KG1 (cell line): Measurements from ENCODE around the gene CTSA.
"Not testable (repeated sequence)": the region's sequence is repeated elsewhere in the genome, so short reads cannot be mapped to it uniquely, and the experiment has no call there.

ENCODE experiments used
- DNase-seq: peaks from one replicate; lab custom pipeline; 2025; lab: John Stamatoyannopoulos, UW

Gene CTSA

DNA sequence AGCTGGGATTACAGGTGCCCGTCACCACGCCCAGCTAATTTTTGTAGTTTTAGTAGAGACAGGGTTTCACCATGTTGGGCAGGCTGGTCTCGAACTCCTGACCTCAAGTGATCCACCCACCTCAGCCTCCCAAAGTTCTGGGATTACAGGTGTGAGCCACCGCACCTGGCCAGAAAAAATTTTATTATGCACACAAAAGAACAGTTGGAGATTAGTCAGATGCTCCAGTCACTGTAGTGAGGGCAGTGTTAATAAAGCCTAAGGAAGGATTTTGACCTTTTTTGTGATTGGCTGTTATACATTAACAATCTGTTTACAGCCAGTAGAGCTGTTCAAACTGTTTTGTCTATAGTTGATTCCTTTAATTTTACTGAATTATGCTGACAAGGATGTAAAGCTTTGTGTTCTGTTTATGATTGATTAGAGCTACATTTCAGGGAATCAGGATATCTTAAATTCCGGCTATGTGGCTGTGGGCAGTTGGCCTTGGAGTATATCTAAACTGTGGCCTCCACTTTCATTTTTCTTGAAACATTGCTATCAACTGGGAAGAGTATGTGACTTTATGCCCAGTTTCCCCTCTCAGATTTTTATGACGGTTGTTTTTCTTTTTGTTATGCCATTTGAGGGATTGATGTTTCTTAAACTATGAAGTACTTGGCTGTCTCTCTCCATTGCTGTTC, 23.9 kb upstream of the CTSA start:
- DNase-seq, result no peak

DNA sequence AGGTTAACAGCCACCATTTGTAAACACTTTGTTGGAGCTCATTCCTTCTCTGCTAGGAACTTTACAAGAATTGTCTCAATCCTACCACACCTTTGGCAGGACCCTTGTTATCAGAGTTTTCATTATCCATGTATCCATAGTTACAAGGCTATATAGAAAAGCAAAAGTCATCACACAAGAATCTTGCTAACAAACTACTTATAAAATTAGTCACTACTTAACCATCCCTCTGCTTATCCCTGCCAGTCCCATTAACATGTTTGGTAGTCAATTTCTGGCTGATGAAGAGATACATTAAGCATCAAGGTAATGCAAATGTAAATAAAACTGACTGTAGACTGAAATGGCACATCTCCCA, 23.3 kb upstream of the CTSA start:
- no peak for DNase-seq

DNA sequence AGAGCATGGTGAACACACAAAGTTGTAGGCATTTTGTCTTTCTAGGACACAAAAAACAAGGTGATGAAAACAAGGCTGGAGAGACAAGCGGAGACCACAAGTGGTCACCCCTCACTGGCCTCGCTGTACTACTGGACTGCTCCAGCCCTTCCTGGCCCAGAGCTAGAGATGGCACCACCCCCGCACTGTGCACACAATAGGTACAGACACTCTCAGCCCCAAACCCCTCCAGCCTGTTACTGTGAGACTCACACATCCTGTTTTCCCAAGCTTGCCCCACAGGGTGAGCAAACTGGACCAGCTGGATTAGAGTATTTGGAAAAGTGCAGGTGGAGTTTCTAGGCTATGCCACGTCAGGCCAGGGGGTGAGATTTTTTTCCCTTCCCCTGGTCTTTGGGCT, 18.5 kb upstream of the CTSA start:
- no peak for DNase-seq

DNA sequence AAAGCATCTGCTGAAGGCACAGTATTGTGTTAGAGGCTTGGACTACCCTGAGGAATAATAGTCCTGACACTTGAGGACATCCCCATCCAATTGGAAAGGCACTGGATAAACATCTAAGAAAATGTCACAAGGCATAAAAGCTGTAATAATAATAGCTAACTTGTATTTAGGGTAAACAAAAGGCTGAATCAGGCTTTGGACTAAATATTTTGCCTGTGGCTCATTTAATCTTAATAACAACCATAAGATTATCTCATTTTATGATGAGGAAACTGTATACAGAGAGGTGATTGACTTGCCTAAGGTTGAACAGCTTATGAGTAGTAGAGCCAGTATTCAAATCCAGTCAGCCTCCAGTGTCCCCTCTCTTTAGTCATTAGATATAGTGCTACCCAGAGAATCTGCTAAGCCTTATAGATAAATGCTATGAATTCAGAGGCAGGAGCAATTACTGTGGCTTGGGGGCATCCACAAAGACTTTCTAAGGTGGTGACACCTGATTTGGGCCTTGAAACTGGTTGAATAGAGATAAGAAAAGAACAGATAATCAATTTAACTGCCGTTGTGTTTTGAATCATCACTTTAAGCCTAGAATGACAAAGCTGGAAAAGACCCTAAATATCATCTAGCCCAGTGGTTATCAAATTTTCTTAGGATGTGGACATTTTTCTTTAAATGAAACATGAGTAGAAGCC, 17.6 kb upstream of the CTSA start:
- no peak for DNase-seq

DNA sequence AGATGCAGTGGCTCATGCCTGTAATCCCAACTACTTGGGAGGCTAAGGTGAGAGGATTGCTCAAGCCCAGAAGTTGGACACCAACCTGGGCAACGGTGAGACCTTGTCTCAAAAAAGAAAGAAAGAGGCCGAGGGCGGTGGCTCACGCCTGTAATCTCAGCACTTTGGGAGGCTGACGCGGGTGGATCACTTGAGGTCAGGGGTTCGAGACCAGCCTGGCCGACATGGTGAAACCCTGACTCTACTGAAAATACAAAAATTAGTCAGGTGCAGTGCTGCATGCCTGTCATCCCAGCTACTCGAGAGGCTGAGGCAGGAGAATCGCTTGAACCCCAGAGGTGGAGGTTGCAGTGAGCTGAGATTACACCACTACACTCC, 17.0 kb upstream of the CTSA start:
- DNase-seq, result not testable (repeated sequence)

DNA sequence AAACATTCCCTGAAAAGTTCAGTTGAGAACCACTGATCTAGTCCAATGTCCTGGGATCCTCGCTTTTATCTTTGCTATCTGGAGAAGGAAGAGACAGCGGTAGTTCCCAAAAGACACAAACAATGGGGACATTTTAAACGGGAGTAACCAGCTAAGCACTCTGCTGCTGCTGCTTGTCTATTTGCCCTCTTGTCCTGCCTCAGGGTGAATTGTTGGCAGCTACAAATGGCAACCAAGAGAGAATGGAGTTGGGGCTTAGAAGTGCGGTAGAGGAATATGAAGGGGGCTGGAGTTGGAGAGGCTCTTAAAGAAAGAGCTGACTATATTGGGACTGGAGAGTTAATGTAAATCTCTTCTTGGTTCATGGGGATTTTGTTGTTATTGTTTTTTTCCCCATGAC, 16.6 kb upstream of the CTSA start:
- no peak for DNase-seq

DNA sequence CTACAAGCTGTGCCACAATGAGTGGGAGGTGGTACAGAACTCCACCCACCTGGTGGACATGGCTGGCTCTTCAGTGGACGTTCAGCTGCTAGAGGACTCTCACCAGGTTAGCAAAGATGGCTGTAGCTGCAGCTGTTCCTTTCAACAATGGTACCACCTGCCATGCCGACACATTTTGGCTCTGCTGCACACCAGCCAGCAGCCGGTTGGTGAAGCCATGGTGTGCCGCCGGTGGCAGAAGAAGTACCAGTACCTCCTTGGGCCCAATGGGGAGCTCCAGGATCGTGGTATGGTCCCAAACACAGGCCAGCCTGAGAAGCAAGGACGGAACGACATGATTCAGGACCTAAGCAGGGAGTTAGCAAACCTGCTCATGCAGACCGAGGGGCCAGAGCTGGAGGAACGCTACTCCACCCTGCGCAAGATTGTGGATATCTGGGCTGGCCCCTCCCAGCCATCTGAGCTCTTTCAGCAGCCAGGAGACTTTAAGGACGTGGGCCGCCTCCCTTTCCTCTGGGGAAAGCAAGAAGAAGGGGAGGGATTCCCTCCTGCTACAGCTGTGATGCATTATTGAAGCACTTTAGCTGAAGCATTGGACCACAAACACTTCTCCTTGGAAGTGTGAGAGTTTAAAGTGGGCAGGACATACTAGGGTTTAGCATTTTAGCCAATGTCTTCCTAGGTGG, 12.9 kb upstream of the CTSA start:
- no peak for DNase-seq

DNA sequence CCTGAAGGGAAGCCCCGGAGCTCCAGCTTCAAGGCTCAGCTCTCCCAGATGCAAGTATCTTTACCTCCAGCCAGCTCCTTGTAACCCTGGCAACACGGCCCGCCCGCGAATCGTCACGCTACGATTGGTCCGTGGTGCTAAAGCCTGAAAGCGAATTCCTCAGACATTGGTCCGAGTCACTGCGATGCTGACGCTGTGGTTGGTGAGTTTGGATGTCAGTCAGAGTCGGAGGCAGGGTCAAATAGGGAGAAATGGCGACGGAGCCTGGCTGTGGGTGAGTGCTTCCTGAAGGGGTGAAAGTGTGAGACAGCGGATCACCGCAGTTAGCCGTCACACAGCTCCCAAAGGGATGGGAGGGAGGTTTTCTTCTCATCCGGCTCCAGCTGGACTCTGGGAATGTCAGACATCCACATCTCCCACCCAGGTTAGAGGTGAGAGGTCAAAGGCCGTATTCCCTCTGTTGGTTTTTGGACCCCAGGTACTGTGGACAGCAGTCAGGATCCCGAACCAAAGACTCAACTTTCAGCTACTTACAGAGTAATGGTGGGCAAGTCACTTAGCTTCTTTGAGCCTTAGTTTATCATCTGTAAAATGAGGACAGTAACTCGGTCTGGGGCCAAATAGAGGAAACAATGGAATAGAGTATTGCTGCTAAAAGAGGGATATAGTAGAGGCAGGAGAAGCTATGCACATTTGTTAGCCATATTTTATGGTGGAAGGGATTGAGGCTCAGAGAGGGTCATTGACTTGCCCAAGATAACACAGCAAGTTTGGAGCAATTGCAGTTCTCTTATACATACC, 9.9 kb upstream of the CTSA start, which contains the start of gene ZSWIM1:
Gene ZSWIM1, plus strand, starts transcription at position 240 of the 801 bp plus-strand sequence. CDS start 1,366 bp downstream, outside the sequence.
- DNase-seq, result peak; percentile 99

DNA sequence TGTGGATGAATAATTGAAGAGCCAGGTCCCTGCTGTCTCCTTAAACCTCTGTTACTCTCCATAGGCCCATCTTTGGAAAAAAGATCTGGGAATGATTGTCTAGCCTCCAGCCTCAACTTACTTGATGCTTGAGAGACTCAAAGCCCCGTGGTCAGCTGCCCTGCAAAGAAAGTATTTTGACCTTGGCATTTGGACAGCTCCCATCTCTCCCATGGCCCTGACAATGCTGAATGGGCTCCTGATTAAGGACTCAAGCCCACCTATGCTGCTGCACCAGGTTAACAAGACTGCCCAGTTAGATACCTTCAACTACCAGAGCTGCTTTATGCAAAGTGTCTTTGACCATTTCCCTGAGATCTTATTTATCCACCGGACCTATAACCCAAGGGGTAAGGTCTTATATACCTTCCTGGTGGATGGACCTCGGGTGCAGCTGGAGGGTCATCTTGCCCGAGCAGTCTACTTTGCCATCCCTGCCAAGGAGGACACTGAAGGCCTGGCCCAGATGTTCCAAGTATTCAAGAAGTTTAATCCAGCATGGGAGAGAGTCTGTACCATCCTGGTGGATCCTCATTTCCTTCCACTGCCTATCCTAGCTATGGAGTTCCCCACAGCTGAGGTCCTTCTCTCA, 8.6 kb upstream of the CTSA start:
- no peak for DNase-seq

DNA sequence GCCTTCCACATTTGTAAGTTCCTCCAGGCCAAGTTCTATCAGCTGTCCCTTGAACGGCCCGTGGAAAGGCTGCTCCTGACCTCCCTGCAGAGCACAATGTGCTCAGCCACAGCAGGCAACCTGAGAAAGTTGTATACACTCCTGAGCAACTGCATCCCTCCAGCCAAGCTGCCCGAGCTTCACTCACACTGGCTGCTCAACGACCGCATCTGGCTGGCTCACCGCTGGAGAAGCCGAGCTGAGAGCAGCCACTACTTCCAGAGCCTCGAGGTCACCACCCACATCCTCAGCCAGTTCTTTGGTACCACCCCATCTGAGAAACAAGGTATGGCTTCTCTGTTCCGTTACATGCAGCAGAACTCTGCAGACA, 8.1 kb upstream of the CTSA start:
- no peak for DNase-seq

DNA sequence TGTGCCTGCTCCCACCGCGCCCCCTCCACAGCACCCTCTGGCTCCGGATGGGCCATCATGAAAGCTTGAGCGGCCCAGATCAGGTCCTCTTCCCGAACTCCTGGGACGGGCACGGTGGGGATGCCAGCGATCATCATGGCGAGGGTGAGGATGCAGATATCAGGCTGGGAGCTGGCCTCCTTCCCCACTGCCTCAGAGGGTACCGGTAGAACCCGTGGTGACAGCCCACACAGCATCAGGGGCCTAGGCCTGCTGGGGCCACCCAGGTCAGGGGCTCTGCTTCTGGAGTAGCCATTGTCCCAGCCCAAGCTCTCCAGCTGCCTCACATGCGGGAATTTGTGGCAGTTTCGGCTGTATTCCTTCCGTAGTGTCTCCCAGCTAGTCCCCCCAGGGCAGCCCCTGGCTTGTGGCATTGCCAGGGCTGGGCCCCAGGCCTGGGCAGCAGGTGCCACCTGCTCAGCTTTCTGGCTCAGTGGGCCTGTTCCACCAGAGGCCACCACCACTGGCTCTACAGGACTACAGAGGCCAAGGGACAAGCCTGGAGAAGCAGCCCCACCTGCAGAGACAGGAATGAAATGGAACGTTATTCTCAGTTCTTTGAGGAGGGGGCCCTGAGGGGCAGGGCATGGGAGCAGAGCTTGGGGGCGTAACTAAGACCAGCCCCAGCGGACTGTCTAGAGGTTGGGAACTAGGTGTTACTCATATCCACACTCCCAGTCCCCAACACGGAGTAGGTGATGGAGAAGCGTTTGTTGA, 4.4 kb upstream of the CTSA start:
- DNase-seq, result no peak

DNA sequence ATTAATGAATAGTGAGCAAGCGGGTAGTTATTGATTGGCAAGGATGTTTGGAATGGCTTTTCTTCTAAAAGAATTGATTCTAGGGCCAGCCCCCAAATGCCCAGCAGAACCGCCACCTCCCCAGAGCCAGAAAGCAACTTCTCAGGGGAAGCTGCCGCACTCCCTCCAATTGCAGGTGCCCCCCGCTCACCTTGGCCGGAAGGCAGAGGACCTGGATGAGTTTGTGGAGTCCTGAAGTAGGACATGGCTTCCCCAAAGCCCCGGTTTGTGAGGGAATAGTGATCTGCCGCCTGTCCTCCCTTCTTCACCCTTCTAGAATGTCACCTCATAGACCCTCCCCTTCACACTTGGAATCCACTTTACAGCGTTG, 3.8 kb upstream of the CTSA start, which contains the start of gene SPATA25:
Gene SPATA25, minus strand, starts transcription at position 277 of the 370 bp plus-strand sequence. Its CDS starts 32 bp downstream, at position 245.
- DNase-seq, result no peak

DNA sequence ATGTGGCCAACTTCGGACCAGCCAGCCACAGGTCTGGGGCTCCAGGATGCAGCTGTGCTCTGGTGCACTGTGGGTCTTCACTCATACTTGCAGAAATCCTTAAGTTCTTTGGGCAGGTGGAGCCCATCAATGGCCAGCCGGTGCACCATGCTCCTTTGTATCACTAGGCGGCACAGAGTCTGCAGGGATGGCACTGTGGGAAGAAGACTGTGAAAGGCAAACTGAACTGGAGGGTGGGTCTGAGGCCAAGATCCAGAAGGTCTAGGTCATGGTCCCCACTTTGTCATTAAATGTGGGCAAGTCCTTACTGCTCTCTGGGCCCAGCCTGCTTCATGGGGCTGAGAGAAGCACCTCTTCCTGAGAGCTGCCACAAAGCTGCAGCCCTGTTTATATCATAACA, 2.5 kb upstream of the CTSA start:
- no peak for DNase-seq

DNA sequence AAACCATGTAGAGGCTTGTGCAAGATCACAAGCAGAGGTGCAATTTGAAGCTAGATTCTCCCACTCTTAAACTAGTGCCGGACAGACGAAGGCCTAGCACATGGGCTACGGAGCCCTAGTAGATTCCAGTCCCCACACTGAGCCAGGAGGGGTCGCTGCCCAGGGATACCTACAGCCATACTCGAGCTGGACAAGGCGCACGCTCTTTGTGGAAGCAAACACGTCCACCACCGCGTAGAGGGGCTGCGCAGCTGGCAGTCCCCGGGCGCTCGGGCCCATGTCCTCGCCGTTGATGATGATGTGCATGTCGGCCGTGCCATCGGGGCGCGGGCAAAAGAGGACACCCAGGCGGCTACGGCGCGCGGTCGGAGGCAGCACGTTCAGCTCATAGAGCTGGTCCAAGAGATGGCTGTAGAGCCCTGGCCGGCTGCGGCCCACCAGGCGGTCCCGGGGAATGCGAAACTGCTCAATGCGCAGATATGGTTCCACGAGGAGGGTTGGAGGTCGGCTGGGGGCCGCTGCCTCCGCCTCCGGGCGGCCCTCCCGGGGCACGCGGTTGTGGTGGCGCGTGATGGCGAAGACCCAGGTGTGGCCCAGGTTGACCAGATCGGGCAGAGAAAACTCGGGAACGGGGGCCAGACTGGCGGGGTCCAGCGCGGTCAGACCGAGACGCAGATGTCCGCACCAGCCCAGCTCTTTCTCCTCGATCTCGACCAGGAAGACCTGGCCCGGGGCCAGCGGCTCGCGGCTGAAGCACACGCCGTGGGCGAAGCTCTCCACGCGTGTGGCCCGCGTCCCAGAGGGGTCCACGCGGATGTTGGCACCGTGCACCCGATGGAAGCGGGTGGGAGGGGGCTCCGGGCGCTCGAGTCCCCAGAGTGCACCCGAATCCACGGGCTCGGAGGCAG, 804 bp upstream of the CTSA start:
- no peak for DNase-seq

DNA sequence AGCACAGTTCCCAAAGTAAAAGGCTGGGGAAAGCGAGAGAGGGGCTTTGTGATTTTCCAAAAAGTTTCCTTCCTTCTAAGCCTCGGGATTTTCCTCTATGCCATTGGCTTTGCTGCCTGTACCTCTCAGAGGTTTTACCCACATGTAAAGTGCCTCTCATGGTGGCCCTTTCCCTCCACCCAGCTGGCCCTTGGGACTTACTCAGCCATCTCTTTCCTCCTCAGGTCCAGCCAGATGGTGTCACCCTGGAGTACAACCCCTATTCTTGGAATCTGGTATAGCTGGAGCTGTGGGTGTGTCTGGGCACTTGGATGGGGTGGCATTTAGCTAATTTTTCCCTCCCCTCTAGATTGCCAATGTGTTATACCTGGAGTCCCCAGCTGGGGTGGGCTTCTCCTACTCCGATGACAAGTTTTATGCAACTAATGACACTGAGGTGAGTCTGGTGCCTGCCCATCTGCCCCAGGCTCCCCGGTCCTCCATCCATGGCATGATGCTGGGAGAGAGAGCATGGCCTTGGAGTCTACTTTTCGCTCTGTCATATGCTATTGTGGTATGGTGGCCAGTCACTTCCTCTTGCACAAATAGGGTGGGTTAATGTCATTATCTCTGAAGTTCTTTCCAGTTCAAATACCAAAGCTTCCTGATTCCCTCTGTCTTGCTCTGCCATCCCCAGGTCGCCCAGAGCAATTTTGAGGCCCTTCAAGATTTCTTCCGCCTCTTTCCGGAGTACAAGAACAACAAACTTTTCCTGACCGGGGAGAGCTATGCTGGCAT, 1.1 kb downstream of the CTSA start:
- no peak for DNase-seq

DNA sequence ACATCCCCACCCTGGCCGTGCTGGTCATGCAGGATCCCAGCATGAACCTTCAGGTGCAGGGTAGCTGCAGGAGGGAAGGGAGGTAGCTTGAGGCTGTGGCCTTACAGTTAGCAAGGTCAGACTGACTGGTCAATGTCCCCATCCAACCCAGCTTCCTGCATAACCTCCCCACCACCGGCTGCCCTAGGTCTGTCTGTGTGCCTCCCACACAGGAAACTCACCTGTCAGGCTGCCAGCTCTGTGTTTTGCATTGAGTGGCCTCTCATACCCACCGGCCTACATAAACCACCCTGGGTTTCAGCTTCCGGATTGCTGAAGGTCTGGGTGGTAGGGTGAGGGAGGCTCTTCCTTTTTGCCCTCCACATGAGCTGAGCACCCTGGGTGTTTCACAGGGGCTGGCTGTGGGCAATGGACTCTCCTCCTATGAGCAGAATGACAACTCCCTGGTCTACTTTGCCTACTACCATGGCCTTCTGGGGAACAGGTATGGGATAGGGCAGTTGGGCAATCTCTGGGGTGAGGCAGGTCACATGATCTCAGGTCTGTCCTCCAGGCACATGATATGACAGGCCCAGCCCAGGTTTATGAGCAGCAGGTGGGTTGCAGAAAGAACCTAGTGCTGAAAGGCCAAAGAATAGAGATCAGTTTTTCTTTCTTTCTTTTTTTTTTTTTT, 1.8 kb downstream of the CTSA start:
- DNase-seq, result no peak

DNA sequence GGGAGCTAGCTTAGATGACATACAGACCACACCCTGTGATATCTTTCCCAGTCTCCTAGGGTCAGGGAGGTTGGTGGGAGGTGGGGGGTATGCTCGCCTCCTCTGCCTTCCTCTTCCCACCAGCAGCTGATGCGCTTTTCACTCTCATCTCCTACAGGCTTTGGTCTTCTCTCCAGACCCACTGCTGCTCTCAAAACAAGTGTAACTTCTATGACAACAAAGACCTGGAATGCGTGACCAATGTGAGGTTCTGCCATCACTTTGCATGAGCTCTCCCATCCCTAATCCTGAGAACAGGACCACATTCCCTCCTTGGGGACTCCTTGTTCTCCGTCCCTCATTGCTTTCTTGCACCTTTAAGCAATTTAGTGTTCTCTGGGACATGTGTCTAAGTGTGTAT, 2.7 kb downstream of the CTSA start:
- no peak for DNase-seq

DNA sequence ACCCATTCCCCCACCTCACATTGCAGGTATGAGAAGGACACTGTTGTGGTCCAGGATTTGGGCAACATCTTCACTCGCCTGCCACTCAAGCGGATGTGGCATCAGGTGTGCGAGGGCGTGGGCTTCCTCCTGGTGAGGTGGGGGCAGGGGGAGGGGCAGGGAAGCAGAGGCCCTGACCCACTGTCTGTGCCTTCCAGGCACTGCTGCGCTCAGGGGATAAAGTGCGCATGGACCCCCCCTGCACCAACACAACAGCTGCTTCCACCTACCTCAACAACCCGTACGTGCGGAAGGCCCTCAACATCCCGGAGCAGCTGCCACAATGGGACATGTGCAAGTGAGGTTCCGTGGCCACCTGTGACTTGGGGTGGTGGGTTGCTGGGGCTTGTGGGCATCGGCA, 3.7 kb downstream of the CTSA start:
- DNase-seq, result no peak

DNA sequence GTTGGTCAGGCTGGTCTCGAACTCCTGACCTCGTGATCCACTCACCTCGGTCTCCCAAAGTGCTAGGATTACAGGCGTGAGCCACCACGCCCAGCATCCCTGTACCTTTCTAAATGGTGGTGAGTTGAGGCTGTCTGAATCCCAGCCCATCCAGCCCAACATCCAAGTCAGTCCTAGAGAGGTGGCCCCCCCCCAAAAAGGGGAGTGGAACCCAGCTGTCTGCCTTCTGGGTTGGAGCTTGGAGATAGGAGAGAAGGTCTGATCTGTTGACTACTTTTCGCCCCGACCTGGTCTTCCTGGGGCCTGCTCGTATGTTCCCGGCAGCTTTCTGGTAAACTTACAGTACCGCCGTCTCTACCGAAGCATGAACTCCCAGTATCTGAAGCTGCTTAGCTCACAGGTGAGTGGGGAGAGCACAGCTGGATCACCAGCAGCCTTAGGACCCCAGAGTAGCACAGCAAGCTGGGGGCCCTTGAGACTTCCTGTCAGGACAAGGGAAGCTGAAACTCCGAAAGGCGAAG, 5.6 kb downstream of the CTSA start:
- no peak for DNase-seq
